Upper lobe of right lung (tissue), 1 donor: Measurements from ENCODE around the gene FAM168A. TPM values are rescaled to one million over a fixed set of nuclear protein-coding genes. Genes with fewer than 3 reads are reported as not detected.

Experiments used
- ATAC-seq: fragments of 200-7000 bp; cut with Tn5 transposase; one replicate; pipeline ENCODE4 v1.9.1; 2020; ENCODE audit warnings: mild to moderate bottlenecking, moderate library complexity
- DNase-seq: peaks from one replicate; pipeline ENCODE4 v3.0.0-alpha.2; 2020
- H3K27ac ChIP-seq: fragments of 200-600 bp; one replicate; pipeline ENCODE4 v1.8.0; 2022
- H3K27me3 ChIP-seq: fragments of 200-600 bp; one replicate; pipeline ENCODE4 v1.8.0; 2022; ENCODE audit warnings: mild to moderate bottlenecking
- H3K36me3 ChIP-seq: fragments of 200-600 bp; one replicate; pipeline ENCODE4 v1.8.0; 2022
- H3K4me1 ChIP-seq: fragments of 200-600 bp; one replicate; pipeline ENCODE4 v1.8.0; 2022
- H3K4me3 ChIP-seq: fragments of 200-600 bp; one replicate; pipeline ENCODE4 v1.8.0; 2022; ENCODE audit warnings: mild to moderate bottlenecking
- H3K9me3 ChIP-seq: fragments of 200-600 bp; one replicate; pipeline ENCODE4 v1.8.0; 2022
- CTCF ChIP-seq: fragments of 200-600 bp; IDR thresholded peaks from one replicate; pipeline ENCODE4 v1.8.0; 2022; ENCODE audit warnings: antibody characterized with exemption
- intact Hi-C: fragments of 100-400 bp; cut with DNase I; formaldehyde crosslinking; loops from one replicate; pipeline ENCODE4 v1.11.0; 2022
- total RNA-seq: library from RNA; stranded (reverse); fragmentation: NEBNext Ultra II Directional; extraction: Animal tissue kit (Norgen Biotek cat#: 25700); gene quantifications from one replicate; pipeline ENCODE4 v1.2.1, GENCODE V29; 2021
- donor health status: DM: no; HTN: yes; CAD: no; lungs with severe emphysema.

Gene FAM168A
- total RNA-seq, 1 donor from 2014 or later = 30.7 TPM

- ATAC-seq (peak; percentile 30), DNase-seq (no peak)
- Histone ChIP-seq H3K36me3 (no peaks in the 10 kb centered on the region), H3K27me3 (no peaks in the 10 kb centered on the region), H3K4me1 (no peaks in the 10 kb centered on the region), H3K27ac (no peak overlapping the region), H3K4me3 (no peak overlapping the region), H3K9me3 (no peaks in the 10 kb centered on the region)
- intact Hi-C loops = no loop called here
- TF ChIP-seq CTCF = no peak
Measured at GRCh38 chr11:73429121-73429750, 168.7 kb downstream of the FAM168A start.

DNA sequence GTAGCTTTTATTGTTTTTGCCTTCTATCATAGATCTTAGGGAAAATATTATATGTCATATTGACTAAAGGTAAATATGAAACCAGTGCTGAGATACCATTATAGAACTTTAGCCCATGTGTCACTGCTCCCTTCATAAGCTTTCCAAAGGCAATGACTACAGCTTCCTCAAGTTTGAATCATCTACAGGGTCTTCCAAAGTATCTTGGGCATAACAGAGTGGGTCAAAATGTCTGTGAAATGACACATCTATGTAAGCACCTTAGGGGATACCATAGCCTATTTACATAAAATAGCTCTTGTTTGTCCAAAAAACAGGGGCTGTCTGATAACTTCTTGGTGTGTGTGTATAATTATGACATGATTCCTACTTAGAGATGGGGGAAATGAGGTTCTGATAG is 169.2 kb downstream of the FAM168A start:
- DNase-seq (no peak), ATAC-seq (no peak)
- no peak overlapping the region for H3K4me3 ChIP-seq
- H3K4me1 ChIP-seq = no peaks in the 10 kb centered on the region
- H3K9me3 ChIP-seq = no peaks in the 10 kb centered on the region
- no peaks in the 10 kb centered on the region for H3K36me3 ChIP-seq
- no peak for TF ChIP-seq CTCF
- intact Hi-C loops = no loop called here
- no peaks in the 10 kb centered on the region for H3K27me3 ChIP-seq
- no peak overlapping the region for H3K27ac ChIP-seq

GRCh38 chr11:73428227-73428626 is 169.7 kb downstream of the FAM168A start:
- H3K27me3 ChIP-seq = no peaks in the 10 kb centered on the region
- no peaks in the 10 kb centered on the region for H3K4me1 ChIP-seq
- no peak overlapping the region for H3K27ac ChIP-seq
- no peak overlapping the region for H3K4me3 ChIP-seq
- ATAC-seq (no peak), DNase-seq (no peak)
- TF ChIP-seq CTCF = no peak
- H3K9me3 ChIP-seq = no peaks in the 10 kb centered on the region
- no peaks in the 10 kb centered on the region for H3K36me3 ChIP-seq
- intact Hi-C loops = no loop called here

DNA sequence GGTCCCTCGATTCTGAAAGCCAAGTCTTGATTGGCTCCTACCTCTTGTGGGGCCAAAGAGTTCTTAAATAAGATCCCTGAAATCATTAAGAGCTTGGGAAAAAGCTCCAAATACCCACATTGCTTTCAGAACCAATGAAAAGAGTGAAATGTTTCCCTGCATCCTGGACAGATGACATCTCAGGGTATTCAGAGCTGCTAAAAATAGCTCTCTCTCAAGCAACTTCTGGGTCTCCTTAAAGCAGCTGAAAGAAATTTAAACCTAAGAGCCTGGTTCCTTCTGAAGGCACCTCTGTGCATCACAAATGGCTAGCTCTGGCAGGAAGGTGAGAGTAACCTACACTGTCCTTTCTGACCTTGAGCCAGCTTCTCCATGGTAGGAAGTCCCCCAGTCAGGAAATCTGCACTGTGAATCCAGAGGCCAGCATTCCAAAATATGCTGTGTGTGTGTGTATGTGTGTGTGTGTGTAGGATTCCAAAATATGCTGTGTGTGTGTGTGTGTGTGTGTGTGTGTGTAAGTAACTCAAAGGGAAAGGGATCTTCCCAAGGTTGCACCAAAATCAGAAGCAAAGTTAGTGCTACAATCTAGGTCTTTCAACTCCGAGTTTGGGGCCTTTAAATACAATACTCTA is 171.6 kb downstream of the FAM168A start:
- ATAC-seq (no peak), DNase-seq (no peak)
- Histone ChIP-seq H3K9me3 (no peaks in the 10 kb centered on the region), H3K27ac (no peak overlapping the region), H3K27me3 (no peaks in the 10 kb centered on the region), H3K4me3 (no peak overlapping the region), H3K4me1 (no peaks in the 10 kb centered on the region), H3K36me3 (no peaks in the 10 kb centered on the region)
- no peak for TF ChIP-seq CTCF
- intact Hi-C loops = no loop called here

DNA sequence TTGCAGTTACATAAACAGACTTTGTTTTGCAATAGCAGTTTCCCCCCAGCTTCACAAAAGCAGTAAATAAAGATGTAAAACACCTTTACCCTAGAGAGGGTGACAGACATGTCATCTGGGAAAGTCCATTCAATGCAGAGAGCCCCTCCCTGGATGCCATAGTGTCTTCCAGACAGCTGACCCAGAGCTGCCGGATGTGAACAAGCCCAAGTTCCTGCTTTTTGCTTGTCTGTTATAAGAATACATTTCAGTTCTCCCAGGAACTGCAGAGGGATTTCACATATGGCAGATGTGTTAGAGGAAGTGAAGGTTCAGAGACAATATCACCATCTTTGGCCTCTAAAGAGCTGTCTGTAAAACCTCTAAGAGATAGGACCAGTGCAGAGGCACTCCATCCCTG is 172.8 kb downstream of the FAM168A start:
- H3K4me3 ChIP-seq = no peak overlapping the region
- H3K4me1 ChIP-seq = no peaks in the 10 kb centered on the region
- DNase-seq (no peak), ATAC-seq (peak; percentile 91)
- TF ChIP-seq CTCF = no peak
- H3K9me3 ChIP-seq = no peaks in the 10 kb centered on the region
- H3K27ac ChIP-seq = peak overlapping the region; percentile 31
- H3K27me3 ChIP-seq = no peaks in the 10 kb centered on the region
- H3K36me3 ChIP-seq = no peaks in the 10 kb centered on the region
- intact Hi-C loops = no loop called here
